Testis (tissue), 3 donors: ENCODE results near the gene SRD5A1. TPM values are rescaled to one million over a fixed set of nuclear protein-coding genes. Genes with fewer than 3 reads are reported as not detected.

Experiments
- DNase-seq: peaks from one replicate; pipeline ENCODE4 v3.0.0-alpha.2; 2019
- H3K27ac ChIP-seq, 2 donors: fragments of 200-600 bp; sonication (generic); one replicate each; pipeline ENCODE4 v1.5.1; 2019
- H3K27me3 ChIP-seq: fragments of 200-600 bp; sonication (generic); one replicate; pipeline ENCODE4 v1.5.1; 2019
- H3K36me3 ChIP-seq: fragments of 200-600 bp; sonication (generic); one replicate; pipeline ENCODE4 v1.5.1; 2017; ENCODE audit warnings: low read depth; ENCODE audit errors: missing control alignments
- H3K4me1 ChIP-seq: fragments of 200-600 bp; sonication (generic); one replicate; pipeline ENCODE4 v1.5.1; 2019
- H3K4me3 ChIP-seq, 2 donors: fragments of 200-600 bp; sonication (generic); one replicate each; pipeline ENCODE4 v1.5.1; 2017 to 2019
- H3K9me3 ChIP-seq: fragments of 200-600 bp; sonication (generic); one replicate; pipeline ENCODE4 v1.5.1; 2017
- CTCF ChIP-seq, 3 experiments: fragments of 450-650 bp in 2 of 3; fragments of 200-600 bp in 1 of 3; sonication (generic) in 1 of 3; IDR thresholded peaks; one replicate each; pipeline ENCODE4 v1.5.1; 2016 to 2019; ENCODE audit warnings: antibody characterized with exemption in 3 of 3, mild to moderate bottlenecking in 2 of 3, moderate library complexity in 1 of 3
- POLR2A ChIP-seq: fragments of 450-650 bp; IDR thresholded peaks from one replicate; pipeline ENCODE4 v1.6.1; 2017; ENCODE audit warnings: antibody characterized with exemption, mild to moderate bottlenecking, moderate library complexity
- WGBS, 2 donors: methylation state at CpG; one replicate each; pipeline ENCODE4 v1.1.5; 2018; 5-methylcytosine and 5-hydroxymethylcytosine counted together
- intact Hi-C: fragments of 100-400 bp; cut with DNase I; formaldehyde crosslinking; loops from one replicate; pipeline ENCODE4 v1.15.1; 2023; ENCODE audit warnings: low total_unique reads
- polyA plus RNA-seq: library from polyadenylated mRNA; stranded (reverse); fragments of 350-450 nt; fragmentation: Illumina TruSeq; extraction: RNeasy Lipid Tissue Mini Kit (QIAGEN cat#74804); gene quantifications from one replicate; pipeline ENCODE4 v1.2.3, GENCODE V29; 2014; ENCODE audit warnings: low read depth, low replicate concordance; ENCODE audit not compliant: insufficient read depth
- total RNA-seq, 2 donors: library from RNA; depleted of rRNA; stranded (reverse); fragments of >200 nt; gene quantifications; one replicate each; pipeline ENCODE4 v1.2.3, GENCODE V29; 2016

SRD5A1 gene
- total and polyA plus RNA-seq, 3 donors from 2014 or later: 3.8 to 13.9 (median 7.9) TPM

GRCh38 chr5:6607559-6607936 lies 25.7 kb upstream of the SRD5A1 start:
- 84 to 88% methylated on average over 5 of the region's 5 CpGs for WGBS, 2 donors
- no peaks in the 10 kb centered on the region for H3K36me3 ChIP-seq

GRCh38 chr5:6608016-6608415 lies 25.2 kb upstream of the SRD5A1 start:
- TF ChIP-seq CTCF (IDR thresholded peaks at IDR 0.05): no peak
- no peak for TF ChIP-seq POLR2A
- intact Hi-C loops: no loop called here
- Histone ChIP-seq H3K27me3 (no peaks in the 10 kb centered on the region), H3K9me3 (no peaks in the 10 kb centered on the region), H3K4me3 (no peak overlapping the region), H3K36me3 (no peaks in the 10 kb centered on the region), H3K27ac (no peak overlapping the region), H3K4me1 (no peaks in the 10 kb centered on the region)
- no peak for DNase-seq
- WGBS, 2 donors: 90 to 95% methylated on average over 3 of the region's 3 CpGs

More at GRCh38 chr5:6607559-6607936, 25.7 kb upstream of the SRD5A1 start:
- intact Hi-C loops: no loop called here
- no peaks in the 10 kb centered on the region for H3K4me1 ChIP-seq
- no peaks in the 10 kb centered on the region for H3K9me3 ChIP-seq
- no peak overlapping the region for H3K4me3 ChIP-seq
- TF ChIP-seq CTCF (IDR thresholded peaks at IDR 0.05) (no peak), POLR2A (no peak)
- H3K27ac ChIP-seq: no peak overlapping the region
- H3K27me3 ChIP-seq: no peaks in the 10 kb centered on the region
- DNase-seq: no peak

- TF ChIP-seq CTCF (IDR thresholded peaks at IDR 0.05): no peak
- H3K9me3 ChIP-seq: no peaks in the 10 kb centered on the region
- no peaks in the 10 kb centered on the region for H3K27me3 ChIP-seq
- 87% methylated on average over 20 of the region's 20 CpGs for WGBS, 2 donors
- intact Hi-C loops: no loop called here
- no peak for DNase-seq
- H3K36me3 ChIP-seq: no peaks in the 10 kb centered on the region
- no peaks in the 10 kb centered on the region for H3K4me1 ChIP-seq
- no peak overlapping the region for H3K27ac ChIP-seq
- no peak overlapping the region for H3K4me3 ChIP-seq
These were observed 21.6 kb upstream of the SRD5A1 start for GRCh38 chr5:6611334-6612256.

GRCh38 chr5:6615034-6615815 lies 18.0 kb upstream of the SRD5A1 start:
- no peak for DNase-seq
- 73 to 82% methylated on average over 8 of the region's 8 CpGs for WGBS, 2 donors
- Histone ChIP-seq H3K9me3 (no peaks in the 10 kb centered on the region), H3K4me1 (no peaks in the 10 kb centered on the region), H3K36me3 (no peaks in the 10 kb centered on the region), H3K27me3 (no peaks in the 10 kb centered on the region), H3K27ac (no peak overlapping the region), H3K4me3 (no peak overlapping the region)
- intact Hi-C loops: no loop called here
- no peak for TF ChIP-seq CTCF (IDR thresholded peaks at IDR 0.05)
- no peak for TF ChIP-seq POLR2A
